Endothelial cell (in vitro differentiated cells): ENCODE measurements around the gene RALGAPB. TPM values are rescaled to one million over a fixed set of nuclear protein-coding genes. Genes with fewer than 3 reads are reported as not detected.

Experiments used
- DNase-seq: peaks from one replicate; pipeline ENCODE4 v3.0.0; 2021; ENCODE audit warnings: low spot score
- H3K27ac Mint-ChIP-seq: one replicate; pipeline ENCODE4 v1.8.0; 2021; ENCODE audit warnings: mixed read lengths, inconsistent platforms; ENCODE audit not compliant: unreplicated experiment
- H3K27me3 Mint-ChIP-seq: one replicate; pipeline ENCODE4 v1.8.0; 2021; ENCODE audit warnings: mild to moderate bottlenecking, moderate library complexity, mixed read lengths, inconsistent platforms; ENCODE audit not compliant: unreplicated experiment
- H3K36me3 Mint-ChIP-seq: one replicate; pipeline ENCODE4 v1.8.0; 2021; ENCODE audit warnings: mild to moderate bottlenecking, low read depth, mixed read lengths, inconsistent platforms; ENCODE audit not compliant: unreplicated experiment
- H3K4me1 Mint-ChIP-seq: one replicate; pipeline ENCODE4 v1.8.0; 2021; ENCODE audit warnings: mild to moderate bottlenecking, mixed read lengths, inconsistent platforms; ENCODE audit not compliant: unreplicated experiment
- H3K4me3 Mint-ChIP-seq: one replicate; pipeline ENCODE4 v1.8.0; 2021; ENCODE audit warnings: mild to moderate bottlenecking, mixed read lengths, inconsistent platforms; ENCODE audit not compliant: unreplicated experiment
- H3K9me3 Mint-ChIP-seq: one replicate; pipeline ENCODE4 v1.8.0; 2021; ENCODE audit warnings: mixed read lengths, inconsistent platforms; ENCODE audit not compliant: unreplicated experiment
- total RNA-seq: library from RNA; stranded (reverse); fragmentation: NEBNext Ultra II Directional; extraction: Animal tissue kit (Norgen Biotek cat#: 25700); gene quantifications from one replicate; pipeline ENCODE4 v1.2.1, GENCODE V29; 2021; ENCODE audit not compliant: unreplicated experiment
- TF ChIP-seq, protein P1 (sequence below): fragments of 200-600 bp; sonication (generic); IDR thresholded peaks from one replicate; pipeline ENCODE4 v1.5.0; 2021; ENCODE audit warnings: antibody characterized with exemption; ENCODE audit not compliant: unreplicated experiment

RALGAPB gene
- total RNA-seq, 1 donor from 2014 or later = 46.0 TPM

DNA sequence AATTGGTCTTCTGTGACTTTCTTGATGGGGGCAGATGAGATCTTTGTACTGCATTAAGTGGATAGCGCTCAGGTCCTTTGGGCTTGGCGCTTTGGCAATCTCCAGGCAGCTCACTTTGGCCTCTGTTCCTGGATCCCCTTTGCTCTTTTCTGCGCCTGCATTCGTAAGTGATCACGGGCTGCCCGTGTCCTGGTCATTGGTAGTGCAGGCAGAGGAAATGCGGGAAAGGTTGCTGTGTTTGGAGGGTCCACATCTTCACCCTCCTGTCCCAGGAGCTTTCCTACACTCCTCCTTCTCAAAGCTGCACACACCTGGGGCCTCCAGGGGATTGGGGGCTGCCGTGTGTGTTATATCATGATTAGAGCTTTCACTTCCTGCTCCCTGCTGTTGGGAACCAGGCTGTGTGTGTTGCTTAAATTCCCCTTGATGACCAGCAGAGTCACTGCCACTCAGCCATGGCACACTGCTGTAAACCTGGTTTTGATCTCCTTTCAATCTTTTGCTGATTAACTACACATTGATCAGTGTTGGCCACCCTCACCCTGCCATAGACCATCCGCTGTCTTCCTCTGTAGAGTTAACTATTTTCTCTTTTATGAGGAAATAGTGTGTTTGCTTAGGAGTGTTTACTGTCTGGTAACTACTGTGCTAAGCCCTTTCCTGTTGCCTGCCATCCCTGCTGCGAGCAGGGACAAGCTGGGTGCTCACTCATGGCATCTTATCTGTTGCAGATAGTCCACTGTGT lies 24.5 kb upstream of the RALGAPB start:
- Mint-ChIP-seq H3K4me3 (peak overlapping the region; percentile 86), H3K36me3 (peaks cover 32% of the 10 kb centered on the region), H3K27me3 (peaks cover 3% of the 10 kb centered on the region), H3K9me3 (no peaks in the 10 kb centered on the region), H3K4me1 (peaks cover 36% of the 10 kb centered on the region), H3K27ac (peak overlapping the region; percentile 71)
- DNase-seq = no peak
- TF ChIP-seq, protein P1, sequence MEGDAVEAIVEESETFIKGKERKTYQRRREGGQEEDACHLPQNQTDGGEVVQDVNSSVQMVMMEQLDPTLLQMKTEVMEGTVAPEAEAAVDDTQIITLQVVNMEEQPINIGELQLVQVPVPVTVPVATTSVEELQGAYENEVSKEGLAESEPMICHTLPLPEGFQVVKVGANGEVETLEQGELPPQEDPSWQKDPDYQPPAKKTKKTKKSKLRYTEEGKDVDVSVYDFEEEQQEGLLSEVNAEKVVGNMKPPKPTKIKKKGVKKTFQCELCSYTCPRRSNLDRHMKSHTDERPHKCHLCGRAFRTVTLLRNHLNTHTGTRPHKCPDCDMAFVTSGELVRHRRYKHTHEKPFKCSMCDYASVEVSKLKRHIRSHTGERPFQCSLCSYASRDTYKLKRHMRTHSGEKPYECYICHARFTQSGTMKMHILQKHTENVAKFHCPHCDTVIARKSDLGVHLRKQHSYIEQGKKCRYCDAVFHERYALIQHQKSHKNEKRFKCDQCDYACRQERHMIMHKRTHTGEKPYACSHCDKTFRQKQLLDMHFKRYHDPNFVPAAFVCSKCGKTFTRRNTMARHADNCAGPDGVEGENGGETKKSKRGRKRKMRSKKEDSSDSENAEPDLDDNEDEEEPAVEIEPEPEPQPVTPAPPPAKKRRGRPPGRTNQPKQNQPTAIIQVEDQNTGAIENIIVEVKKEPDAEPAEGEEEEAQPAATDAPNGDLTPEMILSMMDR = no peak

DNA sequence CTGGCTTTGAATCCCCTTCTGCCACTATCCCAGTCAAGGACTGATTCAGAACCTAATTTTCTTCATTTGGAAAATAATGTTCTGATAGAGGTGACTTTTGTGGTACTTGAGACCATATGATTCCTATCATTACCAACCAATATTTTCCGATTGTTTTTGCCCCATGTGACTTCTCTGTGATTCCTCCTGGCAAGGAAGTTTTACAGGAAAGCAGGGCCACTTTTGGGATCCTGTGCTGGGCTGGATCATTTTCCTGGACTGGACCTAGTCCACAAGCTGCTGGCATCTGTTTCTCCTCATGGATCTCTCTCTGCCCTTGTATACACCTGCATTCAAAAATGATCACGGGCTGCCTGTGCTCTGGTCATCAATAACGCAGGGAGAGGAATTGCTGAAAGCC lies 23.6 kb upstream of the RALGAPB start:
- TF ChIP-seq, protein P1 = no peak
- Mint-ChIP-seq H3K4me1 (peaks cover 39% of the 10 kb centered on the region), H3K27ac (no peak overlapping the region), H3K4me3 (peak overlapping the region; percentile 35), H3K9me3 (no peaks in the 10 kb centered on the region), H3K27me3 (peaks cover 3% of the 10 kb centered on the region), H3K36me3 (peaks cover 32% of the 10 kb centered on the region)
- DNase-seq = no peak

DNA sequence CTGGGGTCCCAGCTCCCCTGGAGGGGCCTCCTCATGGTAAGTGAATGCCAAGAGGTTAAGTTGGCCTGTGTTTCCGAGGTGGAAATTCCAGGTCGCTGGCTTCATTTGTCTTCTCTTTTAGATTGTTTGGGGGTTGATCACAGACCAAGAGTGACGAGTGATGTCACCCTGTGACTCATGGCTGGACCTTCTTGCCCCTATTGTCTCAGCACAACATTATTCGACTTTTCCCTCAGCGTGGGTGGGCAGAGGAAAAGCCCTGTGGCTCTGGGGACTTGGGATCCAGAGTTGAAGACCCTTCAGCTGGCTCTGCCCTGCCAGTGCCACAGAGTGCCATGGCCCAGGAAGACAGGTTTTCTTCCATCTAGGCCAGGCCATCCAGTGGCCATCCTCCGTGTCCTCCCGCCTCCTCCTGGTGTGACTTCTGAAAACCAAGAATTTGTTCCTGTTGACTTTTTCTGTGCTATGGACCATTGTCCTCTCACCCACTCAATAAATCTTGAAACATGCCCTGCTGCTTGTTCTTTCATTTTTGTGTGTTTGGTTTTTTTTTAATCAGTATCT lies 22.1 kb upstream of the RALGAPB start:
- Mint-ChIP-seq H3K27ac (no peak overlapping the region), H3K4me3 (peak overlapping the region; percentile 24)
- no peak for DNase-seq

DNA sequence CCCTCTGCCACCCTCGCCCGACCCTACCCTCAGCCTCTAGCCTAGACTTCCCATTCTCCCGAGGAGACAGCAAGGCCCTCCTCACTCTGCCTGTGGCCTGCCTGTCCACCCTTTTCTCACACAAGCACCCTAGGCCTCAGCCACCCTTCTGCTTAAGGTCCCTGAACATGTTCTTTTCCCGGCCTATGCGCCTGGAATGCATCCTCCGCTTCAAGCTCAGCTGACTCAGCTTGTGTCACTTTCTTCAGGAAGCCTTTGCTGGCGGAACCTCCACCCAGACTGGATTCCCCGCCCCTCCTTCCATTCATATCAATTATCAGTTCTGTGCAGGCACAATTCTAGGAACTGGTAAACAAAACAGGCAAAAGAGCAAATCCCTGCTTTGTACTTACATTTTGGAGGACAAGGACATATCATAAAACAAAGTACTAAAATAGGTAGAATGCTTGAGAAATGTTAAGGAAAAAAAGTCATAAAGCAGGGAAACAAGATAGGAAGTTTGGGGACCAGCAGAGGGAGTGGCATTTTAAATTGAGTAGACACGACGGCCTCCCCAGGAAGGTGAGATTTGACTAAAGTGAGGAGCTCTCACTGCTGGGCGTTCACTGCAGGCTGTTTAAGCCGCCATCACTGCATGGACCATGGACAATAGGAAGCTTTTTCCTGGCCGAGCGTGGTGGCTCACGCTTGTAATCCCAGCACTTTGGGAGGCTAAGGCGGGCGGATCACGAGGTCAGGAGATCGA lies 19.6 kb upstream of the RALGAPB start:
- H3K36me3 Mint-ChIP-seq = peaks cover 32% of the 10 kb centered on the region
- TF ChIP-seq, protein P1 = no peak
- peaks cover 30% of the 10 kb centered on the region for H3K4me1 Mint-ChIP-seq
- peak overlapping the region; percentile 13 for H3K4me3 Mint-ChIP-seq
- no peaks in the 10 kb centered on the region for H3K9me3 Mint-ChIP-seq
- no peak for DNase-seq
- no peaks in the 10 kb centered on the region for H3K27me3 Mint-ChIP-seq
- peak overlapping the region; percentile 94 for H3K27ac Mint-ChIP-seq

More for the DNA sequence above, 22.1 kb upstream of the RALGAPB start:
- Mint-ChIP-seq H3K36me3 (peaks cover 32% of the 10 kb centered on the region), H3K4me1 (peaks cover 39% of the 10 kb centered on the region), H3K9me3 (no peaks in the 10 kb centered on the region), H3K27me3 (peaks cover 3% of the 10 kb centered on the region)
- TF ChIP-seq, protein P1 = no peak
